HG03575 (cell line): ENCODE data around the gene BRDT.
"Not testable (repeated sequence)": the region's sequence is repeated elsewhere in the genome, so short reads cannot be mapped to it uniquely, and the experiment has no call there.

Experiments
- ATAC-seq: cut with Tn5 transposase; IDR thresholded peaks from one replicate; pipeline ENCODE4 v1.9.1; 2021; ENCODE audit not compliant: unreplicated experiment, insufficient number of reproducible peaks, low FRiP score; ENCODE audit errors: extremely low read depth

Gene BRDT

DNA sequence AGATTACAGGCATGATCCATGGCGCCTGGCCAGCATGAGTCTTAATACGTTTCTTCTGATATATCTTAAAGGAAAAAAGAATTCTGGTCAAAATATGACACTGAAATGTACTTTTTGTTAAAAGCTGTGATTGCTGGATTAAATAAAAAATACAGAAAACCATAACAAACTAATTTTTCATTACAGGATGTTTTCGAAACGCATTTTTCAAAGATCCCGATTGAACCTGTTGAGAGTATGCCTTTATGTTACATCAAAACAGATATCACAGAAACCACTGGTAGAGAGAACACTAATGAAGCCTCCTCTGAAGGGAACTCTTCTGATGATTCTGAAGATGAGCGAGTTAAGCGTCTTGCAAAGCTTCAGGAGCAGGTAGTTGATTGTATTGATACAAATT lies 30.2 kb downstream of the BRDT start:
- ATAC-seq, result no peak

DNA sequence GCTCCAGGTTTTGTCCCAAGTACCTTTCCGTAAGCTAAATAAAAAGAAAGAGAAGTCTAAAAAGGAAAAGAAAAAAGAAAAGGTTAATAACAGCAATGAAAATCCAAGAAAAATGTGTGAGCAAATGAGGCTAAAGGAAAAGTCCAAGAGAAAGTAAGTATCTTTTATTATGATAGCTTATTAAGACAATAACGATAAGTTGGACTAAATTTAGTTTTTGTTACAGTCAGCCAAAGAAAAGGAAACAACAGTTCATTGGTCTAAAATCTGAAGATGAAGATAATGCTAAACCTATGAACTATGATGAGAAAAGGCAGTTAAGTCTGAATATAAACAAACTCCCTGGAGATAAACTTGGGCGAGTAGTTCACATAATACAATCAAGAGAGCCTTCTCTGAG lies 31.5 kb downstream of the BRDT start:
- no peak for ATAC-seq

DNA sequence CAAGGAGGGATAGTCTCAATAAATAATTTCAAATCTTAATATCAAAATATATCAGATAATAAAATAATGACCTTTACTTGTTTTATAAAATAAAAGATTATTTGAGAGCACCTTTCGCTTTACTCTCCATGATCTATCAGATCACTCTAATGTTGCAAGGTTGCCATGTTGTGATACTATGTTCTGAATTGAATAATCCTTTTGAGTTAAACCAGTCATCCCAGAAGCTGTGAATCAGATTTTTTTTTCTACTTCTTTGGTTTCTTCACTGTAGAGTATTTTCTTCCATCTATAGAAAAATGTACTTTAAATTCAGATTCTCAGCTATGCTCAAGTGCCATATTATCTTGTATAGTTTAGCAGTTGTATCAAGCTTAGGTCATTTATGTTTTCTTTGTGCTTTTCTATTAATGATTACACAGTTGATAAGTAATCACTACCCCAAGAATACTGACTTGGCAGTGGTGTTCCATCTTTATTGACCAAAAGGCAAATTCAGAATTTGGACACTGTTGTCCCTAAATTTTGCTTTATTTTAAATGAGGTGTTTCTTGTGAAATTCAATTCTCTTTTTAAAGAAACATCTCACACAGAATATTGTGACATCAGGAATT lies 32.9 kb downstream of the BRDT start:
- no peak for ATAC-seq

DNA sequence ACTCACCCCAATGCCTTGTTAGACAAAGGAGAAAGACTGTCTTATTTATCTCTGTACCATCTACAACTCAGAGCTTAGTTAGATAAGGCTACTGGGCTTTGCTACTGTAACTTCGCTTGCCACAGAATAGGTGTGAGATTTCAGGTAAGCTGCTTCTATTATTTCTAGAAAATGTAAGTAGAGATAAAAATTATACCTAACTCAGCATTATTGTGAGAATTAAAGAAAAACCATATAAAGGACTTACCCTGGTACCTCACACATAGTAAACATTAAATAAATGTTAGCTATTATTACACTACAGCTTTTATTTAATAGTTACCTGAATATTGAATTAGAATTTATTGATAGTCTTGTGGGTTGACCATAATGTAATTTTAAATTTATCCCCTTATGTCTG lies 44.1 kb downstream of the BRDT start:
- ATAC-seq, result no peak

DNA sequence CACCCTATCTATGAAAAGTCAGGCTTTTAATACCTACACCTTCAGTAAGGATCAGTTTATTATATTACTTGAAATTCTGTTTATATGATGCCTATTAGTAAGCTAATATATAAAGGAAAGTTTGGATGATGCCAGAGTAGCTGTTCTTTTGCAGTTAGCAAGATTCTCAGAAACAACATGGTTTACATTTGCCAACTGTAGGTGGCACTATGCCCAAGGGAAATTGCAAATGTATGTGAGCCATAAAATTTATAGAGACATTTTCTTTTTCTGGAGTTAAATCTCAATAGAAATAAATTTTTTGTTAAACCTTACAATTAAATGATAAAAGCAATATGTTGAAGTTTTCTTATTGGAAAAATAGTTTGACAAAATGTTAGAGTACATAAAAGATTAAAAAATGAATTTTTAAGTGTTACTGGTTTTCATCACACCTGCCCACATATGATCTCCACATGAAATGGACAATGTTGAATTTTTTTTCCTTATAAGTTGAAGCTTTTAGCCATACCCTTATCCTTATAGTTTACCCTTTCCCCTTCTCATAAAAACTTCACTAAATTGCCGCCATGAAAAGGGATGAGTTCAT lies 48.5 kb downstream of the BRDT start:
- ATAC-seq, result no peak

GRCh38 chr1:92004129-92004528 lies 54.9 kb downstream of the BRDT start:
- ATAC-seq, result no peak

DNA sequence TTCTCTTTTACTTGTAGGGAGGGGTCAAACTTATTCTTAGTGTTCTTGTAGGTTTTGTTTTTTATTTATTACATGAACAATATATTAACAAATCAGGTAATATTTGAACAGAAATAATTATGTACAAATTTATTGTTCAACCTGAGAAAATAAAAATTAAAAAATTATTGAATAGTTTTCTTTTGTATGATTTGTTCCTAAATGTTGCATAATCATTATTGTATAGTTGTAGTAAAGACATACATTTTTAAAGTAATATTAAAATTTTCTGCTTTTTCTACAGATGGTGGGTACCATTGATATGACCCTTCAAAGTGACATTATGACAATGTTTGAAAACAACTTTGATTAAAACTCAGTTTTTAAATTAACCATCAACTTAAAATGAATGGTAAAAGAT lies 64.7 kb downstream of the BRDT start:
- ATAC-seq, result no peak

GRCh38 chr1:92016720-92017316 lies 67.6 kb downstream of the BRDT start:
- ATAC-seq, result no peak

- ATAC-seq, result no peak
Observed at GRCh38 chr1:92017656-92018055, 68.5 kb downstream of the BRDT start.

GRCh38 chr1:92026042-92026441 lies 76.8 kb downstream of the BRDT start:
- not testable (repeated sequence) for ATAC-seq

- no peak for ATAC-seq
Observed at GRCh38 chr1:92026806-92027205, 77.6 kb downstream of the BRDT start.

- no peak for ATAC-seq
Observed at GRCh38 chr1:92029241-92029922, 80.2 kb downstream of the BRDT start.

GRCh38 chr1:92030656-92031107 lies 81.5 kb downstream of the BRDT start:
- no peak for ATAC-seq

DNA sequence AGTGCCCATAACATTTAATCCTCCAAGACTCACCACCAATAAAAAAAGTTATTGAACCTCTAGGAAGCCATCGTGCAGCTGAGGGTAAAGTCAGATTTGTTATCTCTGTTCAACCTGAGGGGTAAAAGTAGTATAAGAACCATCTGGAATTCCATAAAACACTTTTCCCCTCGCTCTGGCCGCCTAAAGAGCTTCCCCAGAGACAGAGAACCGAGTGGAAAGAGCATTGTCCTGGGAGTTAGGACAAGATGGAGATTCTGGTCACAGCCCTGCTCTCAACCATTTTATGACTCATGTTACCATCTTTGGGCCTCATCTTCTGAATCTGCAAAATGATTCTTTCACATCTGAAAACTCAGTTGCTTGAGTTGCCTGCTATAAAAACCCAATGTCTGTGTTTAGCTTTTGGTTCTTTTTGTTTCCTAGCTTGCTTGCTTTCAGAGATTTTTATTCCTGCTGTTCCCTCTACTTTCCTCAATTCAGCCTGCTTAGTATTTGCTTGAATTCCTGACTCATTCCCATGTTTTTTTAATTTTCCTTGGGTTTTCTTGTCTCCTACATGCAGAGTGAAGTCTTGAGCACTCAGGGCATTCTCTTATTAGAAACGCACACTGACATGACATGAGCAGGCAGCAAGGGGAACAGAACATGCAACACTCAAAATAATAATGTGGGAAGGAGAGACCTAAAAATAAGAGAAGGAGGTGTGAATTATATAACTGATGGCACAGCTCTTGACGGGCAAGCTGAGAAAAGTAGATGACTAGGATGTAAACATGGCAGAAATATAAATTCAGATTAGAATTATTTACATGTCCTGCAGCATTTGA lies 82.3 kb downstream of the BRDT start:
- no peak for ATAC-seq

GRCh38 chr1:92037400-92037799 lies 88.2 kb downstream of the BRDT start:
- ATAC-seq, result no peak

DNA sequence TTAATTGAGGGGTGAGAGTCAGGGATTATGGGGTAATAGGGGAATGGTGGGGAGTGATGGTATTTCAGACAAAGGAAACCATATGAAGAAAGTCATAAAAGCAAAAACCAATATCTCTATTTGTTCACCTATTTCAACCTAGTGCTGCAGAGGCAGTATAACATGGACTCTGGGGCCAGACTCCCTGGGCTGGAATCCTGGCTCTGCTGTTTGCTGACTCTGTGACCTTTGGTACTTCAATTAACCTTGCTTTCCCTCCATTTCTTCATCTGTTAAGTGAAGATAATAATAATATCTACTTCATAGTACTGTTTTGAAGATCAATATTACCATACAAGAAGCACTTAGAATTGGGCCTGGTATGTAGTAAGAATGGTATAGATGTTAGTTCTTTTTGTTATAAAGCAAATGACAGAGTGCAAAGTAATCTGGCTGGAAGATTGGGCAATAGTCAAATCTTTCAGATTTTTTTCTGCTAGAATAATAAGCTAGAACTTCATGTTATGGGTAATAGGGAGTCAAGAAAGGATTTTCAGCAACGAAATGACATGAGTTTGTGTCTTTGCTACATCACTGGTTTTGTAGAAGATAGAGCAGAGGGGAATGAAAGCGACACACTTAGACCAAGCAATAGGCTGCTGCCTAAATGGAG lies 89.6 kb downstream of the BRDT start:
- ATAC-seq, result no peak

GRCh38 chr1:92040971-92041370 lies 91.8 kb downstream of the BRDT start:
- ATAC-seq, result no peak

DNA sequence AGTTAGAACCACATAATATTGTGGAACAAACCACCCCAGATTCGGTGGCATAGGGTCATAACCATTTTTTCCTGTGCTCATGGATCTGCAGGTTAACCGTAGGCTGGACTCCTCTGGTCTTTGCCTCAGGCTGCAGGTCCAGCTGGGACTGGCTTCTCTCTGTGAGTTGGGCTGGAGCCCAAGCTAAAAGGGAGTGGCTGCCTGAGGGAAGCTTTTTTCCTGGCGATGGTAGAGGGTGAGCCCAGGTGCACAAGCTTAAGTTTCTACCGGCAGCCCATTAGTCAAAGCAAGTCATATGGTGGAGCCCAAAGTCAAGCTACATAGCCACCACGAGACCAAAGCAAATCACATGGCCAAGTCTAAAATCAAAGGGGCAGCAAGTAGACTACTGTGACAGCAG lies 94.4 kb downstream of the BRDT start:
- no peak for ATAC-seq
